ENCODE results near the gene GIMD1.
"Not testable (repeated sequence)": the region's sequence is repeated elsewhere in the genome, so short reads cannot be mapped to it uniquely, and the experiment has no call there.

Gene GIMD1

GRCh38 chr4:106351016-106351415, 17.6 kb downstream of the GIMD1 start:
- no peak for DNase-seq (ENCODE audit: low spot score)

GRCh38 chr4:106347167-106347566, 21.4 kb downstream of the GIMD1 start:
- DNase-seq (ENCODE audit: low spot score): no peak

- DNase-seq (ENCODE audit: low spot score): peak; percentile 35
Observed at GRCh38 chr4:106344647-106344970, 24.0 kb downstream of the GIMD1 start.

GRCh38 chr4:106343865-106344646, 24.5 kb downstream of the GIMD1 start:
- DNase-seq (ENCODE audit: low spot score): no peak

GRCh38 chr4:106340774-106341173, 27.8 kb downstream of the GIMD1 start:
- no peak for DNase-seq (ENCODE audit: low spot score)

- no peak for DNase-seq (ENCODE audit: low spot score)
Observed at GRCh38 chr4:106339431-106339830, 29.1 kb downstream of the GIMD1 start.

GRCh38 chr4:106338671-106339070, 29.9 kb downstream of the GIMD1 start:
- no peak for DNase-seq (ENCODE audit: low spot score)

GRCh38 chr4:106337916-106338315, 30.7 kb downstream of the GIMD1 start:
- no peak for DNase-seq (ENCODE audit: low spot score)

GRCh38 chr4:106336618-106337017, 32.0 kb downstream of the GIMD1 start:
- DNase-seq (ENCODE audit: low spot score): no peak

GRCh38 chr4:106334741-106335470, 33.7 kb downstream of the GIMD1 start:
- DNase-seq (ENCODE audit: low spot score): no peak

GRCh38 chr4:106333186-106333585, 35.4 kb downstream of the GIMD1 start:
- no peak for DNase-seq (ENCODE audit: low spot score)

- peak; percentile 59 for DNase-seq (ENCODE audit: low spot score)
Observed at GRCh38 chr4:106329041-106329618, 39.4 kb downstream of the GIMD1 start.

- DNase-seq (ENCODE audit: low spot score): no peak
Observed at GRCh38 chr4:106325800-106326199, 42.8 kb downstream of the GIMD1 start.

GRCh38 chr4:106323119-106323518, 45.5 kb downstream of the GIMD1 start:
- no peak for DNase-seq (ENCODE audit: low spot score)

GRCh38 chr4:106321814-106322213, 46.8 kb downstream of the GIMD1 start:
- not testable (repeated sequence) for DNase-seq (ENCODE audit: low spot score)

GRCh38 chr4:106321168-106321567, 47.4 kb downstream of the GIMD1 start:
- DNase-seq (ENCODE audit: low spot score): not testable (repeated sequence)

GRCh38 chr4:106320235-106320634, 48.3 kb downstream of the GIMD1 start:
- DNase-seq (ENCODE audit: low spot score): no peak

- no peak for DNase-seq (ENCODE audit: low spot score)
Observed at GRCh38 chr4:106318511-106318910, 50.1 kb downstream of the GIMD1 start.

- DNase-seq (ENCODE audit: low spot score): no peak
Observed at GRCh38 chr4:106317815-106318214, 50.8 kb downstream of the GIMD1 start.

GRCh38 chr4:106316773-106317409, 51.7 kb downstream of the GIMD1 start:
- no peak for DNase-seq (ENCODE audit: low spot score)

GRCh38 chr4:106315968-106316772, 52.4 kb downstream of the GIMD1 start, which contains the start of the genes AIMP1 and TBCK:
TSS of gene AIMP1 (plus strand) at chr4:106316550. CDS start at chr4:106325010, 8,460 bp downstream.
TSS of gene TBCK (minus strand) at chr4:106316209. CDS start at chr4:106308960, 7,249 bp downstream.
- peak; percentile 83 for DNase-seq (ENCODE audit: low spot score)

All from AG08395 (cell line).